Measurements from ENCODE around the gene OXSR1. TPM values are rescaled to one million over a fixed set of nuclear protein-coding genes. Genes with fewer than 3 reads are reported as not detected.

The OXSR1 gene
- polyA plus RNA-seq, 2 of the 4 experiments (the other 2 are of a cell fraction): 30.2 to 44.0 TPM

DNA sequence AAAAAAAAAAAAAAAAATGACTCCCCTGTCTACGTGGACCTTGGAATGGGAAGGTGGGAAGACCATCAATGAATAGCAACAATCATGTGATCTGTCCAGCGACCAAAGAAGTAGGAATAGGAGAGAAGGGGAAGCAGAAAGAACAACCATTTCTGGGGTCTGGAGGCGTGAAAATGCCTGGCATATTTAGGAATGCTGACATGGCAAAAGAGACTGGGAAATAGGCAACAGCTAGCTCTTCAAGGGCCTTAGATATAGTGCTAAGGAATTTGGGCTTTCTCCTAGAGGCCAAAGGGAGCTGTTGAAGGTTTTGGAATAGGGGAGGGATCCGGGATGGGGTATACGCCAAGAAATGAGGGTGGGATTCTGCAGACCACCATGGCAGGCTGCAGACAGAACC, 106.2 kb downstream of the OXSR1 start:
- ATAC-seq: no peak
- H3K4me3 ChIP-seq: no peak overlapping the region
- no peak for DNase-seq (ENCODE audit: low read depth in 1 of 2, low spot score in 1 of 2)
- no peak for FAIRE-seq
- CTCF ChIA-PET: interaction anchor here (0.6 to 1.0 kb wide), 2 partner anchors 11 to 109 kb away, joined by 3 to 5 read pairs; no protein-coding TSS in a partner anchor
- H3K4me2 ChIP-seq: no peak overlapping the region
- POLR2A ChIA-PET: no interaction called here
- H3K27ac ChIP-seq: no peak overlapping the region
- 72% methylated on average over 5 of the region's 5 CpGs for WGBS (ENCODE audit: missing lambda C conversion rate)
- TF ChIP-seq, protein P1, sequence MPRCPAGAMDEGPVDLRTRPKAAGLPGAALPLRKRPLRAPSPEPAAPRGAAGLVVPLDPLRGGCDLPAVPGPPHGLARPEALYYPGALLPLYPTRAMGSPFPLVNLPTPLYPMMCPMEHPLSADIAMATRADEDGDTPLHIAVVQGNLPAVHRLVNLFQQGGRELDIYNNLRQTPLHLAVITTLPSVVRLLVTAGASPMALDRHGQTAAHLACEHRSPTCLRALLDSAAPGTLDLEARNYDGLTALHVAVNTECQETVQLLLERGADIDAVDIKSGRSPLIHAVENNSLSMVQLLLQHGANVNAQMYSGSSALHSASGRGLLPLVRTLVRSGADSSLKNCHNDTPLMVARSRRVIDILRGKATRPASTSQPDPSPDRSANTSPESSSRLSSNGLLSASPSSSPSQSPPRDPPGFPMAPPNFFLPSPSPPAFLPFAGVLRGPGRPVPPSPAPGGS (IDR thresholded peaks at IDR 0.05): no peak
- TF ChIP-seq MAFK (IDR thresholded peaks at IDR 0.05; ENCODE audit: partially characterized antibody) (peak; percentile 90), GATA3 (IDR thresholded peaks at IDR 0.05; ENCODE audit: borderline replicate concordance) (no peak)
- no peaks in the 10 kb centered on the region for H3K4me1 ChIP-seq
- no peaks in the 10 kb centered on the region for H3K9me3 ChIP-seq

DNA sequence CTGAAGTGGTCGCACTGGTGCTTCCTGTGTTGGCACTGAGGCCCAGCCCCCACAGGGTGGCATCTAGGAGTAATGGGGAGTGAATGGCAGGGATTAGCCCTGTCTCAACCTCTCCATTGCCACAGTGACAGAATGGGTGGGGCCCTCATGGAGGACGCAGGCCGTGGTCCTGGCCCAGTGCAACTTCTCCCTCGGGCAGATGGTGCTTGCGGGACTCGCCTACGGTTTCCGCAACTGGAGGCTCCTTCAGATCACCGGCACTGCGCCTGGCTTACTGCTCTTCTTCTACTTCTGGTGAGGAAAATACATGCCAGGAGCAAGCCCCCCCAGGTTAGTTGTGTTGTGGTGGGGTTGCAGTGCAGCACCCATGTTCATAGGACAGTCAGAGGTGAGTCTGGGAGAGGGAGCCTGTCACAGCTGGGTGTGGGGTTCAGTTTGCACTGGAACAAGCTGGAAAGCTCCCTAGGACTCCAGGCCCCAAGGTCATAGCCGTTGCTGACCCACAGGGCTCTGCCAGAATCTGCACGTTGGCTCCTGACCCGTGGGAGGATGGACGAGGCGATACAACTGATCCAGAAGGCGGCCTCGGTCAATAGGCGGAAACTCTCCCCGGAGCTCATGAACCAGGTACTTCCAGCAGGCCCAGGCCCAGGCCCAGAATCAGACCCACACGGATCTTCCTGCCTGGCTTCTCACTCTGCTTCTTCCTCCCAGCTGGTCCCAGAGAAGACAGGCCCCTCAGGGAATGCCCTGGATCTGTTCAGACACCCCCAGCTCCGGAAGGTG, 109.7 kb downstream of the OXSR1 start:
- Histone ChIP-seq H3K4me1 (no peaks in the 10 kb centered on the region), H3K9me3 (no peaks in the 10 kb centered on the region), H3K4me3 (no peak overlapping the region), H3K27ac (no peak overlapping the region), H3K4me2 (no peak overlapping the region)
- ATAC-seq (no peak), FAIRE-seq (no peak), DNase-seq (ENCODE audit: low read depth in 1 of 2, low spot score in 1 of 2) (no peak)
- TF ChIP-seq, protein P1 (IDR thresholded peaks at IDR 0.05): no peak
- TF ChIP-seq CBX8 (IDR thresholded peaks at IDR 0.05): no peak
- no peak for TF ChIP-seq HOXB5 (CRISPR knock-in tag; IDR thresholded peaks at IDR 0.05)
- TF ChIP-seq, protein P2, sequence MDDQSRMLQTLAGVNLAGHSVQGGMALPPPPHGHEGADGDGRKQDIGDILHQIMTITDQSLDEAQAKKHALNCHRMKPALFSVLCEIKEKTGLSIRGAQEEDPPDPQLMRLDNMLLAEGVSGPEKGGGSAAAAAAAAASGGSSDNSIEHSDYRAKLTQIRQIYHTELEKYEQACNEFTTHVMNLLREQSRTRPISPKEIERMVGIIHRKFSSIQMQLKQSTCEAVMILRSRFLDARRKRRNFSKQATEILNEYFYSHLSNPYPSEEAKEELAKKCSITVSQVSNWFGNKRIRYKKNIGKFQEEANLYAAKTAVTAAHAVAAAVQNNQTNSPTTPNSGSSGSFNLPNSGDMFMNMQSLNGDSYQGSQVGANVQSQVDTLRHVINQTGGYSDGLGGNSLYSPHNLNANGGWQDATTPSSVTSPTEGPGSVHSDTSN (IDR thresholded peaks at IDR 0.05): no peak
- no peak for TF ChIP-seq RARB (CRISPR knock-in tag; IDR thresholded peaks at IDR 0.05)
- no peak for TF ChIP-seq NR3C1 (IDR thresholded peaks at IDR 0.05)
- TF ChIP-seq, protein P3, sequence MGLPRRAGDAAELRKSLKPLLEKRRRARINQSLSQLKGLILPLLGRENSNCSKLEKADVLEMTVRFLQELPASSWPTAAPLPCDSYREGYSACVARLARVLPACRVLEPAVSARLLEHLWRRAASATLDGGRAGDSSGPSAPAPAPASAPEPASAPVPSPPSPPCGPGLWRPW (IDR thresholded peaks at IDR 0.05): no peak
- TF ChIP-seq, protein P4, sequence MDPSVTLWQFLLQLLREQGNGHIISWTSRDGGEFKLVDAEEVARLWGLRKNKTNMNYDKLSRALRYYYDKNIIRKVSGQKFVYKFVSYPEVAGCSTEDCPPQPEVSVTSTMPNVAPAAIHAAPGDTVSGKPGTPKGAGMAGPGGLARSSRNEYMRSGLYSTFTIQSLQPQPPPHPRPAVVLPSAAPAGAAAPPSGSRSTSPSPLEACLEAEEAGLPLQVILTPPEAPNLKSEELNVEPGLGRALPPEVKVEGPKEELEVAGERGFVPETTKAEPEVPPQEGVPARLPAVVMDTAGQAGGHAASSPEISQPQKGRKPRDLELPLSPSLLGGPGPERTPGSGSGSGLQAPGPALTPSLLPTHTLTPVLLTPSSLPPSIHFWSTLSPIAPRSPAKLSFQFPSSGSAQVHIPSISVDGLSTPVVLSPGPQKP (IDR thresholded peaks at IDR 0.05; ENCODE audit: low read depth, low read length): no peak
- no peak for TF ChIP-seq KDM1A (IDR thresholded peaks at IDR 0.05; ENCODE audit: low read depth)
- no peak for TF ChIP-seq FOSB (CRISPR knock-in tag; IDR thresholded peaks at IDR 0.05)
- no peak for TF ChIP-seq POLR2AphosphoS2 (conservative IDR thresholded peaks at IDR 0.05; ENCODE audit: low read length)
- WGBS (ENCODE audit: missing lambda C conversion rate): 83% methylated on average over 19 of the region's 21 CpGs
- ChIA-PET CTCF (interaction anchor here (0.5 kb wide), 1 partner anchor 94 kb away, joined by 3 read pairs; no protein-coding TSS in a partner anchor), POLR2A (interaction anchor here (0.6 kb wide), 1 partner anchor 110 kb away, joined by 3 read pairs; the partner anchor contains the start of gene OXSR1)

DNA sequence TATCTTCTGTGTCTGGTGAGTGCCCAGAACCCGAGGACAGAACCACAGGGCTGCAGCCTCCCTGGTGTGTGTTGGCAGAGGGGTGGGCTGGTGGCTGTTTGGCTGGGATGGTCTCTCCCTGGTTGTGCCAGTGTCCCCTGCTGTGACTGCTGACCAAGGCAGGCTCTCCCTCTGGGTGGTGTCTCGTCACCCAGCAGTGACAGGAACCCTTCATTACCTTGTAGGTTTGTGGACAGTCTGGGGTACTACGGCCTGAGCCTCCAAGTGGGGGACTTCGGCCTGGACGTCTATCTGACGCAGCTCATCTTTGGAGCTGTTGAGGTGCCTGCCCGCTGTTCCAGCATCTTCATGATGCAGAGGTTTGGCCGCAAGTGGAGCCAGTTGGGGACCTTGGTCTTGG, 110.3 kb downstream of the OXSR1 start:
- Histone ChIP-seq H3K27ac (no peak overlapping the region), H3K9me3 (no peaks in the 10 kb centered on the region), H3K4me3 (no peak overlapping the region), H3K4me1 (no peaks in the 10 kb centered on the region), H3K4me2 (no peak overlapping the region)
- ATAC-seq (peak in 1 of 2 experiments; percentile 26; a peak in 2 of 6 replicates), DNase-seq (ENCODE audit: low read depth in 1 of 2, low spot score in 1 of 2) (no peak), FAIRE-seq (no peak)
- 75% methylated on average over 7 of the region's 8 CpGs for WGBS (ENCODE audit: missing lambda C conversion rate)
- ChIA-PET CTCF (interaction anchor here (0.5 kb wide), 1 partner anchor 94 kb away, joined by 3 read pairs; no protein-coding TSS in a partner anchor), POLR2A (no interaction called here)
- TF ChIP-seq EP300 (IDR thresholded peaks at IDR 0.05) (no peak), JUN (IDR thresholded peaks at IDR 0.05) (no peak), EHMT2 (IDR thresholded peaks at IDR 0.05; ENCODE audit: low read depth) (no peak), TP53 (CRISPR knock-in tag; IDR thresholded peaks at IDR 0.05) (no peak), CHD4 (IDR thresholded peaks at IDR 0.05; ENCODE audit: borderline replicate concordance) (no peak), GATA3 (IDR thresholded peaks at IDR 0.05; ENCODE audit: borderline replicate concordance) (no peak)
